ENCODE data around the gene TMEM74B.

The TMEM74B gene

GRCh38 chr20:1207293-1207878 is 22.6 kb upstream of the TMEM74B start:
- no peak overlapping the region for H3K4me3 ChIP-seq (ENCODE audit: low read length)
- no peak for TF ChIP-seq CTCF (conservative IDR thresholded peaks at IDR 0.05; ENCODE audit: low read length)
- no peak for DNase-seq (ENCODE audit: low read depth)

GRCh38 chr20:1206366-1207148 is 21.8 kb upstream of the TMEM74B start:
- peak overlapping the region; percentile 14 for H3K4me3 ChIP-seq (ENCODE audit: low read length)
- peak; percentile 48 for DNase-seq (ENCODE audit: low read depth)
- no peak for TF ChIP-seq CTCF (conservative IDR thresholded peaks at IDR 0.05; ENCODE audit: low read length)

- H3K4me3 ChIP-seq (ENCODE audit: low read length): no peak overlapping the region
- DNase-seq (ENCODE audit: low read depth): no peak
- TF ChIP-seq CTCF (conservative IDR thresholded peaks at IDR 0.05; ENCODE audit: low read length): no peak
These were observed 21.0 kb upstream of the TMEM74B start for GRCh38 chr20:1205802-1206201.

GRCh38 chr20:1204576-1204975 is 19.8 kb upstream of the TMEM74B start:
- no peak for DNase-seq (ENCODE audit: low read depth)
- TF ChIP-seq CTCF (conservative IDR thresholded peaks at IDR 0.05; ENCODE audit: low read length): no peak
- no peak overlapping the region for H3K4me3 ChIP-seq (ENCODE audit: low read length)

- no peak overlapping the region for H3K4me3 ChIP-seq (ENCODE audit: low read length)
- no peak for TF ChIP-seq CTCF (conservative IDR thresholded peaks at IDR 0.05; ENCODE audit: low read length)
- no peak for DNase-seq (ENCODE audit: low read depth)
These were observed 19.3 kb upstream of the TMEM74B start for GRCh38 chr20:1204113-1204512.

- no peak for TF ChIP-seq CTCF (conservative IDR thresholded peaks at IDR 0.05; ENCODE audit: low read length)
- no peak for DNase-seq (ENCODE audit: low read depth)
- no peak overlapping the region for H3K4me3 ChIP-seq (ENCODE audit: low read length)
These were observed 18.8 kb upstream of the TMEM74B start for GRCh38 chr20:1203630-1204029.

Measured in AG10803 (cell line).